ENCODE measurements around the gene CBX4. TPM values are rescaled to one million over a fixed set of nuclear protein-coding genes. Genes with fewer than 3 reads are reported as not detected.
A peak's percentile ranks its signal among the peaks of the same experiment; 100 is the strongest.

CBX4 gene
- total and polyA plus RNA-seq, 10 of the 15 experiments (the other 5 are each of a cell fraction or from before 2014, with no cell fraction given): 0.69 to 24.6 (median 4.2) TPM

DNA sequence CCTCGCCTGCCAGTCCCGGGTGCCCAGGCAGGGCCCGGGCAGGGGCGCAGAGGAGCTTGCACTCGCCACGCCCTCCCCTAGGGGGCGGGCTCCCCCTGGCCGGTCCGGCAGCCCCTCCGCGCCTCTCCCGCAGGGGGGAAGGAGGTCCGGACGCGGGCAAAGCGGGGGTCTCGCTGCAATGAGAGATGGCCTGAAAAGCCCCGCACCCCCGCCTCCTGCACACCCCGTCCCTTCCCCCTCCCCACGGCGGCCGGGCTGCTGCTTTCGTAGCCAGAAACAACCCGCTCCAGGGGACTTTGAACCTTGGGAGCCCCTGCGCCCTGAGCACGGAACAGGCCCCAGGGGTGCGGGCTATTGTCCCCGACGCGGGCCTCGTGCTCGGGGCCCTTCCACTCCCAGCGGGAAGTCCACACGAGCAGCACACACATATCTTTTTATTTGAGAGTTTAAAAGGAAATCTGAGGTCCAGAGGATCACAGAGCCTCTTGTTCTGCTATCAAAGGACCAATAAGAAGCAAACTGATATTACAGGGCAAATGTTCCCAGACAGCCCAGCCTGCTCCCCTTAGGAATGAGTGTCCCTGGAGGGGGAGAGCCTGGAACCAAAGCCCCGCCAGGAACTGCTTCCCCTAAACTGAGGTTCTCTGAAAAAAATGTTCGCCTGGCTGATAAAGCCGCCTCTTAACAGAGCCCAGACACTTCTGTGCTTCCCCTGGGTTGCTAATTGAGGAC, 5.8 kb upstream of the CBX4 start:
- SMC1A ChIA-PET (ENCODE audit: uncharacterized antibody, unreplicated experiment): interaction anchor here (1.1 to 2.0 kb wide), 2 partner anchors 12 to 126 kb away, joined by 3 to 5 read pairs; no protein-coding TSS in a partner anchor
- no peak overlapping the region for H3K9ac ChIP-seq (ENCODE audit: control insufficient read depth, insufficient read depth, low read length)
- no peak overlapping the region for H2AFZ ChIP-seq (ENCODE audit: control insufficient read depth, low read depth, low read length)
- no TSS peak for BruUV-seq (replicated peaks)
- POLR2A ChIA-PET: no interaction called here
- H3K36me3 ChIP-seq (ENCODE audit: control insufficient read depth in 2 of 2, insufficient read depth in 2 of 2, low read length in 1 of 2): no peaks in the 10 kb centered on the region
- no peak overlapping the region for H3K27ac ChIP-seq (ENCODE audit: control insufficient read depth, insufficient read depth)
- no peak overlapping the region for H3K4me2 ChIP-seq (ENCODE audit: control insufficient read depth, insufficient read depth)
- H3K79me2 ChIP-seq (ENCODE audit: control insufficient read depth, insufficient read depth, low read length): no peaks in the 10 kb centered on the region
- H3K4me3 ChIP-seq: no peak overlapping the region
- H3K9me3 ChIP-seq (replicated peaks; ENCODE audit: control insufficient read depth, insufficient read depth, low read length): no peaks in the 10 kb centered on the region; the same call in 2 of the 3 replicates
- no peak for FAIRE-seq
- RAD21 ChIA-PET (ENCODE audit: unreplicated experiment): interaction anchor here (0.9 to 1.8 kb wide), 4 partner anchors 33 to 126 kb away, joined by 3 to 5 read pairs (median 4); no protein-coding TSS in a partner anchor
- ATAC-seq: peak; percentile 89
- peaks cover 8% of the 10 kb centered on the region for H3K4me1 ChIP-seq (ENCODE audit: control insufficient read depth, insufficient read depth, low read length)
- TF ChIP-seq, protein P1, sequence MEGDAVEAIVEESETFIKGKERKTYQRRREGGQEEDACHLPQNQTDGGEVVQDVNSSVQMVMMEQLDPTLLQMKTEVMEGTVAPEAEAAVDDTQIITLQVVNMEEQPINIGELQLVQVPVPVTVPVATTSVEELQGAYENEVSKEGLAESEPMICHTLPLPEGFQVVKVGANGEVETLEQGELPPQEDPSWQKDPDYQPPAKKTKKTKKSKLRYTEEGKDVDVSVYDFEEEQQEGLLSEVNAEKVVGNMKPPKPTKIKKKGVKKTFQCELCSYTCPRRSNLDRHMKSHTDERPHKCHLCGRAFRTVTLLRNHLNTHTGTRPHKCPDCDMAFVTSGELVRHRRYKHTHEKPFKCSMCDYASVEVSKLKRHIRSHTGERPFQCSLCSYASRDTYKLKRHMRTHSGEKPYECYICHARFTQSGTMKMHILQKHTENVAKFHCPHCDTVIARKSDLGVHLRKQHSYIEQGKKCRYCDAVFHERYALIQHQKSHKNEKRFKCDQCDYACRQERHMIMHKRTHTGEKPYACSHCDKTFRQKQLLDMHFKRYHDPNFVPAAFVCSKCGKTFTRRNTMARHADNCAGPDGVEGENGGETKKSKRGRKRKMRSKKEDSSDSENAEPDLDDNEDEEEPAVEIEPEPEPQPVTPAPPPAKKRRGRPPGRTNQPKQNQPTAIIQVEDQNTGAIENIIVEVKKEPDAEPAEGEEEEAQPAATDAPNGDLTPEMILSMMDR (IDR thresholded peaks at IDR 0.05 in 2 of 3, conservative IDR thresholded peaks at IDR 0.05 in 1 of 3; ENCODE audit: control insufficient read depth in 2 of 3, extremely low read depth in 1 of 3, insufficient read depth in 1 of 3, low read depth in 3 of 3, low read length in 3 of 3): peak; percentile 42 to 92 (median 70); a peak in 5 of 6 replicates
- peak; percentile 59 for TF ChIP-seq RAD21 (IDR thresholded peaks at IDR 0.05; ENCODE audit: insufficient read depth, low read depth, low read length)
- peak; percentile 30 for TF ChIP-seq SMC3 (IDR thresholded peaks at IDR 0.05; ENCODE audit: borderline replicate concordance, low read length)
- TF ChIP-seq NFXL1 (IDR thresholded peaks at IDR 0.05; ENCODE audit: borderline replicate concordance): no peak
- in situ Hi-C loops (cut with MboI) (loop anchor here (5.0 kb wide), 1 partner anchor 38 kb away; no protein-coding TSS in a partner anchor), intact Hi-C loops (cut with micrococcal nuclease; ENCODE audit: unreplicated experiment) (loop anchor here (5.0 to 10.0 kb wide), 2 partner anchors 77 to 130 kb away; no protein-coding TSS in a partner anchor)
- 4% methylated on average over 35 of the region's 38 CpGs for WGBS (ENCODE audit: insufficient coverage, insufficient replicate concordance, low lambda C conversion rate, missing lambda C conversion rate)
- peaks cover 22 to 45% of the 10 kb centered on the region in 2 experiments for H3K27me3 ChIP-seq (replicated peaks in 1 of 2; ENCODE audit: control insufficient read depth in 2 of 2, insufficient read depth in 2 of 2, low read length in 1 of 2)
- no peaks in the 10 kb centered on the region for H4K20me1 ChIP-seq (ENCODE audit: control insufficient read depth, insufficient read depth)
- CTCF ChIA-PET: interaction anchor here (0.6 to 1.8 kb wide), 11 partner anchors 10 to 130 kb away, joined by 3 to 10 read pairs (median 3); partner anchors contain the start of gene CBX2
- no peak for DNase-seq (ENCODE audit: low read depth, low spot score)
